Uterus (tissue), 4 donors: ENCODE data around the gene CMTM8. TPM values are rescaled to one million over a fixed set of nuclear protein-coding genes. Genes with fewer than 3 reads are reported as not detected.

Experiments used
- DNase-seq, 2 donors: peaks; one replicate each; pipeline ENCODE4 v3.0.0-alpha.2; 2019 to 2020
- H3K27ac ChIP-seq, 2 donors: fragments of 200-600 bp; sonication (generic); 1 replicate in 1 of 2; 2 replicates in 1 of 2; pipeline ENCODE4 v1.5.1; 2016 to 2018
- H3K27me3 ChIP-seq, 2 donors: fragments of 200-600 bp; sonication (generic); one replicate each; pipeline ENCODE4 v1.5.1; 2018 to 2019; ENCODE audit warnings: control low read depth in 1 of 2
- H3K36me3 ChIP-seq, 2 donors: fragments of 200-600 bp; sonication (generic); one replicate each; pipeline ENCODE4 v1.5.1; 2019; ENCODE audit warnings: control low read depth in 1 of 2
- H3K4me1 ChIP-seq, 2 donors: fragments of 200-600 bp; sonication (generic); one replicate each; pipeline ENCODE4 v1.5.1; 2018 to 2019; ENCODE audit warnings: control low read depth in 1 of 2
- H3K4me3 ChIP-seq, 2 donors: fragments of 200-600 bp; sonication (generic); 1 replicate in 1 of 2; 2 replicates in 1 of 2; pipeline ENCODE4 v1.5.1; 2018 to 2019; ENCODE audit warnings: mild to moderate bottlenecking in 1 of 2
- H3K9me3 ChIP-seq, 2 donors: fragments of 200-600 bp; sonication (generic); one replicate each; pipeline ENCODE4 v1.5.1; 2019; ENCODE audit warnings: control low read depth in 1 of 2
- CTCF ChIP-seq, 4 experiments: fragments of 200-600 bp in 2 of 4; fragments of 450-650 bp in 2 of 4; sonication (generic) in 2 of 4; IDR thresholded peaks; one replicate each; pipeline ENCODE4 v1.5.1; 2016 to 2019; ENCODE audit warnings: antibody characterized with exemption in 4 of 4, mild to moderate bottlenecking in 2 of 4, moderate library complexity in 1 of 4
- POLR2A ChIP-seq, 2 donors: fragments of 450-650 bp; IDR thresholded peaks; one replicate each; pipeline ENCODE4 v1.6.1; 2016; ENCODE audit warnings: antibody characterized with exemption in 2 of 2, mild to moderate bottlenecking in 1 of 2, moderate library complexity in 1 of 2
- intact Hi-C: fragments of 100-400 bp; cut with DNase I; formaldehyde crosslinking; loops from one replicate; pipeline ENCODE4 v1.15.1; 2023; ENCODE audit warnings: low total_unique reads
- total RNA-seq, 4 donors: library from RNA; depleted of rRNA in 3 of 4; stranded (reverse); fragments of >200 nt in 3 of 4; gene quantifications; one replicate each; pipeline versions ENCODE4 v1.1.0 to v1.2.4, GENCODE V29; 2014 to 2023
- donor health status: DM: yes; HTN: yes; CAD: no.

CMTM8 gene
- total RNA-seq, 4 donors from 2014 or later: 1.5 to 4.7 (median 2.5) TPM

- Histone ChIP-seq H3K4me3 (peak overlapping the region; percentile 41 to 53), H3K36me3 (no peaks in the 10 kb centered on the region), H3K4me1 (no peaks in the 10 kb centered on the region), H3K27me3 (no peaks in the 10 kb centered on the region), H3K9me3 (no peaks in the 10 kb centered on the region), H3K27ac (peak overlapping the region; percentile 18 to 61)
- TF ChIP-seq POLR2A (IDR thresholded peaks at IDR 0.05): no peak
- no peak for TF ChIP-seq CTCF (IDR thresholded peaks at IDR 0.05)
- DNase-seq: no peak
- intact Hi-C loops: no loop called here
Measured at GRCh38 chr3:32239307-32240158, 1.1 kb downstream of the CMTM8 start.

- intact Hi-C loops: no loop called here
- no peaks in the 10 kb centered on the region for H3K9me3 ChIP-seq
- no peaks in the 10 kb centered on the region for H3K27me3 ChIP-seq
- no peaks in the 10 kb centered on the region for H3K4me1 ChIP-seq
- no peak for DNase-seq
- peak in 1 of 4 experiments; percentile 5 for TF ChIP-seq CTCF (IDR thresholded peaks at IDR 0.05)
- no peak for TF ChIP-seq POLR2A (IDR thresholded peaks at IDR 0.05)
- H3K27ac ChIP-seq: no peak overlapping the region
- H3K36me3 ChIP-seq: no peaks in the 10 kb centered on the region
- H3K4me3 ChIP-seq: no peak overlapping the region
Measured at GRCh38 chr3:32240159-32240545, 1.7 kb downstream of the CMTM8 start.

GRCh38 chr3:32241100-32241499, 2.6 kb downstream of the CMTM8 start:
- DNase-seq: no peak
- no peaks in the 10 kb centered on the region for H3K4me1 ChIP-seq
- no peaks in the 10 kb centered on the region for H3K36me3 ChIP-seq
- TF ChIP-seq POLR2A (IDR thresholded peaks at IDR 0.05) (no peak), CTCF (IDR thresholded peaks at IDR 0.05) (no peak)
- H3K4me3 ChIP-seq: no peak overlapping the region
- no peaks in the 10 kb centered on the region for H3K9me3 ChIP-seq
- no peak overlapping the region for H3K27ac ChIP-seq
- intact Hi-C loops: no loop called here
- H3K27me3 ChIP-seq: no peaks in the 10 kb centered on the region

- intact Hi-C loops: no loop called here
- H3K27me3 ChIP-seq: no peaks in the 10 kb centered on the region
- DNase-seq: no peak
- no peaks in the 10 kb centered on the region for H3K9me3 ChIP-seq
- H3K4me1 ChIP-seq: no peaks in the 10 kb centered on the region
- no peaks in the 10 kb centered on the region for H3K36me3 ChIP-seq
- TF ChIP-seq POLR2A (IDR thresholded peaks at IDR 0.05) (no peak), CTCF (IDR thresholded peaks at IDR 0.05) (no peak)
- H3K4me3 ChIP-seq: no peak overlapping the region
- no peak overlapping the region for H3K27ac ChIP-seq
Measured at GRCh38 chr3:32243519-32243918, 5.0 kb downstream of the CMTM8 start.

GRCh38 chr3:32245200-32245599, 6.7 kb downstream of the CMTM8 start:
- Histone ChIP-seq H3K4me1 (no peaks in the 10 kb centered on the region), H3K4me3 (no peak overlapping the region)
- intact Hi-C loops: no loop called here

More at GRCh38 chr3:32245200-32245599, 6.7 kb downstream of the CMTM8 start:
- no peak for TF ChIP-seq POLR2A (IDR thresholded peaks at IDR 0.05)
- TF ChIP-seq CTCF (IDR thresholded peaks at IDR 0.05): no peak
- no peak for DNase-seq
- Histone ChIP-seq H3K27me3 (no peaks in the 10 kb centered on the region), H3K36me3 (no peaks in the 10 kb centered on the region), H3K27ac (no peak overlapping the region), H3K9me3 (no peaks in the 10 kb centered on the region)
